Kidney (tissue), 14 donors: ENCODE data around the gene RTN4IP1. TPM values are rescaled to one million over a fixed set of nuclear protein-coding genes. Genes with fewer than 3 reads are reported as not detected.

Experiments
- DNase-seq, 5 donors: peaks; one replicate each; pipeline ENCODE4 v3.0.0-alpha.2; 2013 to 2020
- FAIRE-seq: peaks from 2 replicates; lab custom pipeline; 2012; peaks lifted over from hg19 to GRCh38; lab: Jason Lieb, UNC
- H3K27ac ChIP-seq, 2 donors: one replicate each; pipeline ENCODE4 v1.7.0; 2013; ENCODE audit warnings: low read depth in 2 of 2, low read length in 2 of 2, inconsistent platforms in 1 of 2
- H3K27me3 ChIP-seq: one replicate; pipeline ENCODE4 v1.7.1; 2013; ENCODE audit warnings: low read length, inconsistent platforms; ENCODE audit not compliant: control insufficient read depth, insufficient read depth
- H3K36me3 ChIP-seq, 3 donors: one replicate each; pipeline versions ENCODE4 v1.7.0 to v1.7.1; 2013; ENCODE audit warnings: low read length in 3 of 3, control low read depth in 1 of 3, inconsistent platforms in 1 of 3; ENCODE audit not compliant: insufficient read depth in 3 of 3, control insufficient read depth in 2 of 3
- H3K4me1 ChIP-seq, 3 donors: one replicate each; pipeline versions ENCODE4 v1.7.0 to v1.7.1; 2013; ENCODE audit warnings: low read length in 3 of 3, inconsistent platforms in 1 of 3, low read depth in 1 of 3; ENCODE audit not compliant: control insufficient read depth in 2 of 3, insufficient read depth in 2 of 3
- H3K4me3 ChIP-seq, 3 donors: one replicate each; pipeline versions ENCODE4 v1.7.0 to v1.8.1; 2013; ENCODE audit warnings: low read length in 3 of 3, control low read depth in 1 of 3, inconsistent platforms in 1 of 3
- H3K9ac ChIP-seq, 3 donors: one replicate each; pipeline versions ENCODE4 v1.7.0 to v1.7.1; 2013; ENCODE audit warnings: low read length in 3 of 3, control low read depth in 1 of 3, inconsistent platforms in 1 of 3
- H3K9me3 ChIP-seq, 3 donors: one replicate each; pipeline versions ENCODE4 v1.7.0 to v1.7.1; 2013; ENCODE audit warnings: low read length in 3 of 3, control low read depth in 1 of 3, inconsistent platforms in 1 of 3; ENCODE audit not compliant: control insufficient read depth in 2 of 3, insufficient read depth in 1 of 3
- CTCF ChIP-seq: IDR thresholded peaks from 3 replicates; pipeline ENCODE4 v1.5.1; 2012; ENCODE audit warnings: mild to moderate bottlenecking, moderate library complexity, borderline replicate concordance; ENCODE audit not compliant: insufficient read depth; ENCODE audit errors: extremely low read depth
- intact Hi-C: fragments of 100-400 bp; cut with DNase I; formaldehyde crosslinking; loops from one replicate; pipeline ENCODE4 v1.11.1; 2022
- polyA plus RNA-seq: library from polyadenylated mRNA; stranded (reverse); fragments of 350-450 nt; fragmentation: Illumina TruSeq; extraction: RNeasy Lipid Tissue Mini Kit (QIAGEN cat#74804); gene quantifications from one replicate; pipeline ENCODE4 v1.2.3, GENCODE V29; 2014; ENCODE audit warnings: low read depth, low replicate concordance; ENCODE audit not compliant: insufficient read depth
- total RNA-seq: library from RNA; stranded (reverse); fragmentation: NEBNext Ultra II Directional; extraction: Animal tissue kit (Norgen Biotek cat#: 25700); gene quantifications from one replicate; pipeline ENCODE4 v1.2.1, GENCODE V29; 2021
- donor health status: control.
- donor health status: control.
- donor health status: control.
- donor health status: control.
- donor health status: control.
- donor health status: DM: yes; HTN: yes; CAD: no.
- donor health status: Normal renal cell carcinoma (clear cell type).

The RTN4IP1 gene
- total and polyA plus RNA-seq, 2 donors from 2014 or later: 8.9 to 19.3 TPM

GRCh38 chr6:106530026-106530425, 99.3 kb downstream of the RTN4IP1 start:
- H3K27ac ChIP-seq: no peak overlapping the region
- H3K9me3 ChIP-seq: no peaks in the 10 kb centered on the region
- H3K36me3 ChIP-seq: no peaks in the 10 kb centered on the region
- DNase-seq (no peak), FAIRE-seq (no peak)
- H3K9ac ChIP-seq: no peak overlapping the region
- TF ChIP-seq CTCF: no peak
- intact Hi-C loops: no loop called here
- no peak overlapping the region for H3K4me3 ChIP-seq
- H3K4me1 ChIP-seq: no peaks in the 10 kb centered on the region
- no peaks in the 10 kb centered on the region for H3K27me3 ChIP-seq

- Histone ChIP-seq H3K27me3 (no peaks in the 10 kb centered on the region), H3K4me1 (no peaks in the 10 kb centered on the region), H3K36me3 (no peaks in the 10 kb centered on the region), H3K9ac (no peak overlapping the region), H3K27ac (no peak overlapping the region), H3K4me3 (no peak overlapping the region), H3K9me3 (no peaks in the 10 kb centered on the region)
- FAIRE-seq (no peak), DNase-seq (no peak)
- no peak for TF ChIP-seq CTCF
- intact Hi-C loops: no loop called here
Measured at GRCh38 chr6:106529438-106529837, 99.9 kb downstream of the RTN4IP1 start.

GRCh38 chr6:106528521-106528920, 100.8 kb downstream of the RTN4IP1 start:
- Histone ChIP-seq H3K9ac (no peak overlapping the region), H3K4me3 (no peak overlapping the region), H3K4me1 (no peaks in the 10 kb centered on the region), H3K36me3 (no peaks in the 10 kb centered on the region), H3K9me3 (no peaks in the 10 kb centered on the region), H3K27me3 (no peaks in the 10 kb centered on the region), H3K27ac (no peak overlapping the region)
- DNase-seq: no peak
- TF ChIP-seq CTCF: no peak
- intact Hi-C loops: no loop called here
- no peak for FAIRE-seq

DNA sequence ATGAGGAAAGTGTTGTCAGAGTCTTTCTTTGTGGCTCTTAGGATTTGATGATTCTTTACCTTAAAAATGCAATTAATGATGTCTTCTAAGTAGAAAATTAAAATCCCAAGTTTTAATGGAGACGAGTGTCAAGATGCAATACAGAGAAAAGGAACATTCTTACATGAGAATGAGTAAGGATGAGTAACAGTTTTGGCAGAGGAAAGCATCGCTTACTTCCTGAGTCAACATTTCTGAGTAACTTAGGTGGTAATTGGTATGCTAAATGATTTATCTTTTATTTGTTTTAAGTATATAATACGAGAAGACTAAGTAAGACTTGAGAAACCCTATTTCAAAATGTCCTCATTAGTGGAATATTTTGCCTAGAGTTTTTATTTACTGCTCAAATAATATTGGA, 101.3 kb downstream of the RTN4IP1 start:
- H3K27ac ChIP-seq: no peak overlapping the region
- no peak for TF ChIP-seq CTCF
- H3K36me3 ChIP-seq: no peaks in the 10 kb centered on the region
- no peak overlapping the region for H3K4me3 ChIP-seq
- intact Hi-C loops: no loop called here
- DNase-seq (no peak), FAIRE-seq (no peak)
- H3K4me1 ChIP-seq: no peaks in the 10 kb centered on the region
- H3K9me3 ChIP-seq: no peaks in the 10 kb centered on the region
- no peak overlapping the region for H3K9ac ChIP-seq
- no peaks in the 10 kb centered on the region for H3K27me3 ChIP-seq
